A549 (cell line): ENCODE measurements around the gene HMHB1. TPM values are rescaled to one million over a fixed set of nuclear protein-coding genes. Genes with fewer than 3 reads are reported as not detected.
"Not testable (repeated sequence)": the region's sequence is repeated elsewhere in the genome, so short reads cannot be mapped to it uniquely, and the experiment has no call there.

Source experiments
- ATAC-seq, 2 experiments: fragments of 200-7000 bp in 1 of 2; fragments of >200 bp in 1 of 2; cut with Nextera tagmentation in 1 of 2; cut with Tn5 transposase in 1 of 2; 3 replicates each; pipeline versions ENCODE4 v1.8.0 to v1.9.1; 2018 to 2020; ENCODE audit warnings: mild to moderate bottlenecking in 1 of 2, moderate library complexity in 1 of 2
- CTCF ChIA-PET: fragments of 300-600 bp; sonication (Branson Sonifier 250); formaldehyde crosslinking; extraction: SDS; loops from one replicate; lab custom pipeline; 2021; ENCODE audit warnings: antibody characterized with exemption, inconsistent platforms; lab: Yijun Ruan, JAX
- POLR2A ChIA-PET: fragments of 350-600 bp; formaldehyde crosslinking; extraction: SDS; loops from one replicate; lab custom pipeline; 2021; ENCODE audit warnings: antibody characterized with exemption, inconsistent platforms; lab: Yijun Ruan, JAX
- DNase-seq, 2 experiments: peaks; one replicate each; pipeline versions ENCODE4 v3.0.0 to v3.0.0-alpha.2; 2011 to 2016; ENCODE audit warnings: low read depth in 1 of 2, low spot score in 1 of 2
- FAIRE-seq: peaks from 2 replicates; lab custom pipeline; 2011; peaks lifted over from hg19 to GRCh38; lab: Jason Lieb, UNC
- H3K27ac ChIP-seq, 2 experiments: fragments of >200 bp; sonication (Bioruptor Twin); formaldehyde crosslinking; 3 replicates each; pipeline ENCODE4 v1.5.1; 2016 to 2017
- H3K4me1 ChIP-seq: fragments of >200 bp; sonication (Bioruptor Twin); formaldehyde crosslinking; 3 replicates; pipeline ENCODE4 v1.6.1; 2016
- H3K4me2 ChIP-seq: fragments of >200 bp; sonication (Bioruptor Twin); formaldehyde crosslinking; 3 replicates; pipeline ENCODE4 v1.6.1; 2016
- H3K4me3 ChIP-seq: fragments of >200 bp; sonication (Bioruptor Twin); formaldehyde crosslinking; 3 replicates; pipeline ENCODE4 v1.5.1; 2016
- H3K9me3 ChIP-seq: fragments of >200 bp; sonication (Bioruptor Twin); formaldehyde crosslinking; 3 replicates; pipeline ENCODE4 v1.6.1; 2016
- CBX2 ChIP-seq: fragments of 200-600 bp; sonication (generic); IDR thresholded peaks from 2 replicates; pipeline ENCODE4 v1.6.1; 2016; ENCODE audit warnings: low read depth, mild to moderate bottlenecking, borderline replicate concordance
- EHF ChIP-seq: fragments of 250-450 bp; sonication (Bioruptor Pico); IDR thresholded peaks from 2 replicates; pipeline ENCODE4 v1.5.0; 2020; ENCODE audit warnings: mild to moderate bottlenecking
- EHMT2 ChIP-seq: fragments of 200-600 bp; sonication (generic); IDR thresholded peaks from 2 replicates; pipeline ENCODE4 v1.6.1; 2016; ENCODE audit warnings: antibody characterized with exemption, low read depth, mild to moderate bottlenecking, moderate library complexity
- FOSB ChIP-seq: fragments of 250-450 bp; sonication (Bioruptor Pico); IDR thresholded peaks from 2 replicates; pipeline ENCODE4 v1.5.0; 2020; ENCODE audit warnings: mild to moderate bottlenecking, moderate library complexity
- FOSL2 ChIP-seq, 2 experiments: fragments of 450-650 bp in 1 of 2; fragments of >200 bp in 1 of 2; sonication (Bioruptor Twin) in 1 of 2; formaldehyde crosslinking; IDR thresholded peaks; 2 replicates each; pipeline versions ENCODE4 v1.5.0 to v1.6.1; 2016 to 2020; ENCODE audit warnings: mild to moderate bottlenecking in 1 of 2, moderate library complexity in 1 of 2
- FOXS1 ChIP-seq: fragments of 250-450 bp; sonication (Bioruptor Pico); IDR thresholded peaks from 2 replicates; pipeline ENCODE4 v1.5.0; 2020; ENCODE audit warnings: mild to moderate bottlenecking, moderate library complexity
- GATA3 ChIP-seq: IDR thresholded peaks from 2 replicates; pipeline ENCODE4 v1.6.1; 2012; ENCODE audit warnings: borderline replicate concordance
- HMGXB4 ChIP-seq: fragments of 250-450 bp; sonication (Bioruptor Pico); IDR thresholded peaks from 2 replicates; pipeline ENCODE4 v1.5.0; 2021; ENCODE audit warnings: mild to moderate bottlenecking, moderate library complexity, borderline replicate concordance
- HOXA7 ChIP-seq: fragments of 250-450 bp; sonication (Bioruptor Pico); IDR thresholded peaks from 2 replicates; pipeline ENCODE4 v1.5.0; 2020; ENCODE audit warnings: mild to moderate bottlenecking, moderate library complexity
- RCOR1 ChIP-seq: fragments of 150-350 bp; IDR thresholded peaks from 2 replicates; pipeline ENCODE4 v1.6.1; 2014; ENCODE audit warnings: antibody characterized with exemption, low read length, low read depth
- RFX5 ChIP-seq: fragments of 450-650 bp; IDR thresholded peaks from 2 replicates; pipeline ENCODE4 v1.7.1; 2014; ENCODE audit warnings: antibody characterized with exemption, mild to moderate bottlenecking, moderate library complexity
- TFCP2L1 ChIP-seq: fragments of 250-450 bp; sonication (Bioruptor Pico); IDR thresholded peaks from 2 replicates; pipeline ENCODE4 v1.5.0; 2021; ENCODE audit warnings: mild to moderate bottlenecking
- TP53 ChIP-seq: fragments of 250-450 bp; sonication (Bioruptor Pico); IDR thresholded peaks from 2 replicates; pipeline ENCODE4 v1.5.0; 2021; ENCODE audit warnings: mild to moderate bottlenecking, moderate library complexity
- ZC3H11A ChIP-seq: fragments of 450-650 bp; IDR thresholded peaks from 2 replicates; pipeline ENCODE4 v1.6.1; 2014; ENCODE audit warnings: antibody characterized with exemption, mild to moderate bottlenecking
- ZSCAN20 ChIP-seq: fragments of 250-450 bp; sonication (Bioruptor Pico); IDR thresholded peaks from 2 replicates; pipeline ENCODE4 v1.8.0; 2022; ENCODE audit warnings: mild to moderate bottlenecking, moderate library complexity
- WGBS: methylation state at CpG from one replicate; pipeline ENCODE4 v1.1.6; 2017; ENCODE audit errors: missing lambda C conversion rate; 5-methylcytosine and 5-hydroxymethylcytosine counted together
- polyA plus RNA-seq, 4 experiments: library from polyadenylated mRNA; depleted of rRNA in 3 of 4; stranded (reverse); fragments of >200 nt; fragmentation: RNase III in 1 of 4; extraction: RNeasy Plus Mini Kit Qiagen cat#74134 plus additional on column Dnase treatment in 1 of 4; gene quantifications; 2 replicates in 3 of 4; 3 replicates in 1 of 4; pipeline ENCODE4 v1.2.3, GENCODE V29; 2011 to 2017
- TF ChIP-seq, protein P1 (sequence below): fragments of 200-600 bp; sonication (generic); IDR thresholded peaks from 2 replicates; pipeline ENCODE4 v1.6.1; 2016; ENCODE audit warnings: antibody characterized with exemption, mild to moderate bottlenecking, moderate library complexity

Gene HMHB1
- polyA plus RNA-seq, 2 of the 4 experiments (the other 2 are of a cell fraction), result not detected

DNA sequence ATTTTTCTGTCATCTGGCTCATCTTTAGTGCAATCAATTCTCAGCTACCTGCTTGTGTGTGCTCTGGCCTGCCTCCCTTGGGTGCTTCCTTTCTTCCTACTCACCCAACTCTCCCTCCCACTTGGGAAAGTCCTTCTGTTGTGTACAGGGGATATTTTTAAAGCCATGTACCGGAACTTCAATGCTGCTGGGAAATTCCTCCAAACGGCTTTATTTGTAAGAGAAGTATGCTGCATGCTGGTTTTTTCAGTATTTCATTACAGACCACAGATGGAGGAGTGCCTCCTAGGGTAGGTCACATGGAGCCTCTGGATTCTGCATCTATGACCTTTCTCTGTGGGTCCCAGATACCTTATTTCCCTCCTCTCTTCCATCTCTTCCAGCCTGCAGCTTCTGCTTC is 5.4 kb upstream of the HMHB1 start:
- ATAC-seq (no peak), DNase-seq (no peak), FAIRE-seq (no peak)
- no peak for TF ChIP-seq TFCP2L1 (CRISPR knock-in tag)
- no peak for TF ChIP-seq ZSCAN20 (CRISPR knock-in tag)
- TF ChIP-seq RCOR1, result no peak
- TF ChIP-seq EHF (CRISPR knock-in tag), result no peak
- no peak for TF ChIP-seq EHMT2
- no peak for TF ChIP-seq HOXA7 (CRISPR knock-in tag)
- no peak for TF ChIP-seq ZC3H11A
- TF ChIP-seq GATA3, result no peak
- TF ChIP-seq HMGXB4 (CRISPR knock-in tag), result no peak
- no peak for TF ChIP-seq CBX2
- no peak for TF ChIP-seq RFX5
- TF ChIP-seq FOSB (CRISPR knock-in tag), result no peak
- TF ChIP-seq FOSL2 (IDR thresholded peaks at IDR 0.05), result no peak
- no peak for TF ChIP-seq FOSL2 (CRISPR knock-in tag; IDR thresholded peaks at IDR 0.05)
- POLR2A ChIA-PET, result no interaction called here
- H3K9me3 ChIP-seq, result no peaks in the 10 kb centered on the region
- no peaks in the 10 kb centered on the region for H3K4me1 ChIP-seq
- CTCF ChIA-PET, result no interaction called here
- 43% methylated on average over 2 of the region's 2 CpGs for WGBS
- H3K4me2 ChIP-seq, result no peak overlapping the region
- no peak overlapping the region for H3K27ac ChIP-seq
- H3K4me3 ChIP-seq, result no peak overlapping the region

DNA sequence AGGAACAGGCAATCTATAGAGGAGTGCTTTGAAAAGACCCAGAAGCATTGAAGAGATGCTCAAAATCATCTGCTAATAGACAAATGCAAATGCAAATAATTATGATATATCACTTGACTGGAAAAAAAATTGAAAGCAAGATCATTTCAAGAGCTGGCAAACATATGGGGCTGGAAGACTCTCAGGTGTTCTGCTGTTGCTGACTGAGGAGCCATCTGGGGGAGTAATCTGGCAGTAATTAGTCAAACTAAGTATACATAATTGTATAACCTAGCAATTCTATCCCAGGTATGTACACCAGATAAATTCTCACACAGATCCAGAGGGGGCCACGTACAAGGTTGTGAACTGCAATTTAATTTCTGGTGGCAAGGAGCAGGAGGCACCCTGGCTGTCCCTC is 4.6 kb upstream of the HMHB1 start:
- TF ChIP-seq TP53 (CRISPR knock-in tag), result no peak
- TF ChIP-seq FOXS1, result no peak
- TF ChIP-seq RFX5, result no peak
- TF ChIP-seq, protein P1, sequence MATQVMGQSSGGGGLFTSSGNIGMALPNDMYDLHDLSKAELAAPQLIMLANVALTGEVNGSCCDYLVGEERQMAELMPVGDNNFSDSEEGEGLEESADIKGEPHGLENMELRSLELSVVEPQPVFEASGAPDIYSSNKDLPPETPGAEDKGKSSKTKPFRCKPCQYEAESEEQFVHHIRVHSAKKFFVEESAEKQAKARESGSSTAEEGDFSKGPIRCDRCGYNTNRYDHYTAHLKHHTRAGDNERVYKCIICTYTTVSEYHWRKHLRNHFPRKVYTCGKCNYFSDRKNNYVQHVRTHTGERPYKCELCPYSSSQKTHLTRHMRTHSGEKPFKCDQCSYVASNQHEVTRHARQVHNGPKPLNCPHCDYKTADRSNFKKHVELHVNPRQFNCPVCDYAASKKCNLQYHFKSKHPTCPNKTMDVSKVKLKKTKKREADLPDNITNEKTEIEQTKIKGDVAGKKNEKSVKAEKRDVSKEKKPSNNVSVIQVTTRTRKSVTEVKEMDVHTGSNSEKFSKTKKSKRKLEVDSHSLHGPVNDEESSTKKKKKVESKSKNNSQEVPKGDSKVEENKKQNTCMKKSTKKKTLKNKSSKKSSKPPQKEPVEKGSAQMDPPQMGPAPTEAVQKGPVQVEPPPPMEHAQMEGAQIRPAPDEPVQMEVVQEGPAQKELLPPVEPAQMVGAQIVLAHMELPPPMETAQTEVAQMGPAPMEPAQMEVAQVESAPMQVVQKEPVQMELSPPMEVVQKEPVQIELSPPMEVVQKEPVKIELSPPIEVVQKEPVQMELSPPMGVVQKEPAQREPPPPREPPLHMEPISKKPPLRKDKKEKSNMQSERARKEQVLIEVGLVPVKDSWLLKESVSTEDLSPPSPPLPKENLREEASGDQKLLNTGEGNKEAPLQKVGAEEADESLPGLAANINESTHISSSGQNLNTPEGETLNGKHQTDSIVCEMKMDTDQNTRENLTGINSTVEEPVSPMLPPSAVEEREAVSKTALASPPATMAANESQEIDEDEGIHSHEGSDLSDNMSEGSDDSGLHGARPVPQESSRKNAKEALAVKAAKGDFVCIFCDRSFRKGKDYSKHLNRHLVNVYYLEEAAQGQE, result no peak
- DNase-seq (no peak), FAIRE-seq (no peak), ATAC-seq (no peak)
- ChIA-PET POLR2A (no interaction called here), CTCF (interaction anchor here (1.2 kb wide), 1 partner anchor 18 kb away, joined by 5 read pairs; no protein-coding TSS in a partner anchor)
- H3K4me3 ChIP-seq, result no peak overlapping the region
- 100% methylated on average over 1 of the region's 1 CpG for WGBS
- no peak overlapping the region for H3K27ac ChIP-seq
- no peaks in the 10 kb centered on the region for H3K4me1 ChIP-seq
- H3K4me2 ChIP-seq, result no peak overlapping the region
- H3K9me3 ChIP-seq, result no peaks in the 10 kb centered on the region

GRCh38 chr5:143816370-143816769 is 4.4 kb downstream of the HMHB1 start:
- H3K9me3 ChIP-seq, H3K27ac ChIP-seq, FAIRE-seq, H3K4me1 ChIP-seq, H3K4me3 ChIP-seq, DNase-seq, H3K4me2 ChIP-seq, ATAC-seq, POLR2A ChIA-PET: not testable (repeated sequence)
- 76% methylated on average over 4 of the region's 4 CpGs for WGBS
- CTCF ChIA-PET, result interaction anchor here (2.0 kb wide), 1 partner anchor 9 kb away, joined by 10 read pairs; no protein-coding TSS in a partner anchor
